CD4-positive, alpha-beta T cell treated with Interleukin-4 for 4 hours (primary cell): Measurements from ENCODE around the gene EXOC6B.

Source experiments
- DNase-seq: peaks from one replicate; pipeline ENCODE4 v3.0.0-alpha.2; 2020

EXOC6B gene

GRCh38 chr2:72191441-72191840 is 634.4 kb downstream of the EXOC6B start:
- DNase-seq = no peak

- DNase-seq = no peak
These were observed 640.6 kb downstream of the EXOC6B start for GRCh38 chr2:72185206-72185605.

- no peak for DNase-seq
These were observed 642.4 kb downstream of the EXOC6B start for GRCh38 chr2:72183466-72183865.

DNA sequence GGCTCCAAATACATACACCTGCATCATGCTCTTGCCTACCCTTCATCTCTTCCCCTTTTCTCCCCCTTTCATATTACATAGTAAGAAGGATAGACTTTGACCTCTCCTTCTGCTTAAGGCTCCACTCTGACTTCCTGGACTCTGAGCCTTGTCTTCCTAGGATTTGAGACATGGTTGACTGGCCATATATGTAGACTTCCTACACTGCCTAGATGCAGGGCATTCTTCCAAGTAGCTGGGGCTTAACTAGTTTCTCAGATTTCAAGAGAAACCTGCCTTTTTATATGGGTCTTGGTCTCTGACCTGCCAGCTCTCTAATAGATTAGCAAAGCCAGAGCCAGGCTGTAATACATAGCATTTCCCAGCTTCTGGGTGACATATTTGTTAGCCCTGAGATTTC is 642.8 kb downstream of the EXOC6B start:
- DNase-seq = no peak

- no peak for DNase-seq
These were observed 643.3 kb downstream of the EXOC6B start for GRCh38 chr2:72182547-72182946.

GRCh38 chr2:72181616-72182015 is 644.2 kb downstream of the EXOC6B start:
- DNase-seq = no peak

- DNase-seq = no peak
These were observed 645.5 kb downstream of the EXOC6B start for GRCh38 chr2:72180351-72180750.

- no peak for DNase-seq
These were observed 647.3 kb downstream of the EXOC6B start for GRCh38 chr2:72178551-72178950.

- no peak for DNase-seq
These were observed 649.6 kb downstream of the EXOC6B start for GRCh38 chr2:72176281-72176680.

- DNase-seq = no peak
These were observed 650.2 kb downstream of the EXOC6B start for GRCh38 chr2:72175636-72176035.

GRCh38 chr2:72173640-72174321 is 652.1 kb downstream of the EXOC6B start:
- no peak for DNase-seq

GRCh38 chr2:72172478-72172877 is 653.4 kb downstream of the EXOC6B start:
- no peak for DNase-seq

- DNase-seq = no peak
These were observed 659.6 kb downstream of the EXOC6B start for GRCh38 chr2:72166279-72166678.

GRCh38 chr2:72165792-72166191 is 660.0 kb downstream of the EXOC6B start:
- DNase-seq = no peak

GRCh38 chr2:72162574-72162973 is 663.3 kb downstream of the EXOC6B start:
- no peak for DNase-seq

DNA sequence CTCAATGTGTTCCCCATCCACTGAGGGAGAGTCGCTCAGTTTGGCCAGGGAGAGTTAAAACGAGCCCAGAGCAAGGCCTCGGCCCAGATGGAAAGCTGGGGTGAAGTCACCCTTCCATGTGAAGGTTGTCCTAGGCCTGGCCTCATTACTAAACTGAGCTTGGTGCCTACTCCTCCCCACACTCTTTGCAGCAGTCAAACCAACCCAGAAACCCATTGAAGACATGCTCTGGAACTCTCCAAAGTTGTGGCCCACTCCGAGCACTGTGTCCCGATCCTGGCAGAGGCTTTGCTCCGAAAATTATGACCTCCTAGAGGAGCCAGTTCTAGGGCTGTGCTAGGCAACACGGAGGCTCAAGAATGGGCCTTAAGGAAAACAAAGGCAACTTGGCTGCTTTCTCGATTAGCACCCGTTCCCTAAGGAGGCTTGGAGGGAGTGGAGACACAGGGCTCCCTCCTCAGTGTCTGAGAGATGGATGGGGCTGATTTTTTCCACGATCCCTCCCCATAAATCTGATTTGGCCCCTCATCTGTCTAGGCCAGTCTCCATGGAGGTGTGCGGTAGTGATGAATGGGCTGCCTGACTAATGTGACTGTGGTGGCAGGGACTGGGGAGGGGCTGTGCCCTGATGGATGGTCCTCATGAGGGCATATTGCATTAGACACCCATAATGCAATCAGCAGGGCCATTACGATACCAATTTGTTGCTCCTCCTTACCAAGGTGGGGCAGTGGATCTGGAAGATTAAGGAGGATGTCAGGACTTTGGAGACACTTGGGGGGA is 666.4 kb downstream of the EXOC6B start:
- DNase-seq = no peak

DNA sequence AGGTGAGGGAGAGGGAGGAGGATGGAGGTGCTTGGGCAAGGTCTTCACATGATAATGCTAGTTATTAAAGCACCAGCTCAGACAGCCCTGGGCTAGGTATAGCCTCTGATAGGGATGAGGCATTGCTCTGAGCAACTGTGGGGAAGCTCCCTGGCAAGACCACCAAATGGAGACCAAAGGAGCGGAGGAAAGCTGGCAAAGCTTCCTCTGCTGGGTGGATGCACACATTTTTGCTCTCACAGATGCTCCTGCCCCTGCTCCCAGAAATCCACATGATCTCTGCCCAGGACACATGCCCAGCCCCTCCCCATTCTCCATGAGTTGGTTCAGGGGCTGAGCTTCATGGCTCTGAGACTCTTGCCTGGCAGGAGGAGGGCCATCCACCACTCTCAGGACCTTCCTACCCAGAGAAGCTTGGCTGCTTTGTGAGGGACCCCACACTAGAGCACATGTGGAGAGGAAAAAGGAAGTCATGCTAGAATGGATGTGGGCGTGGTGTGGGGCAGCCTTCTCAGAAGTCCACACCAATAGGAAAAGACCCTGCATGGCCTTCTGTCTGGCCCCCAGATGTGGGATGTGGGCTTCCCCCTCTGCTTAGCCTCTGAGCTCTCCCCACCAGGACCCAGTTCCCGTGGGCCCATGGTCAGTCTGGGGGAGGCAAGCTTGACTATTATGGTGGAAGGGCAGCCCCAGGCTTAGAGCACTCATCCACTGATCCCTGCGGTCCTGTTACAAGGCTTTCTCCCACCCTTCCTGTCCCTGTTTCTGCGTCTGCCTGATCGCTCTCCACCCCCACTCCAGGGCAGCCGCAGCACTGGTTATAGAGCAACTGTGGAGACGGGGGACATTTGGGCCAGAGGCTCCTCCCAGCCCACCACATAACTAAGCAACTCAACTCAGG is 667.7 kb downstream of the EXOC6B start:
- DNase-seq = no peak

DNA sequence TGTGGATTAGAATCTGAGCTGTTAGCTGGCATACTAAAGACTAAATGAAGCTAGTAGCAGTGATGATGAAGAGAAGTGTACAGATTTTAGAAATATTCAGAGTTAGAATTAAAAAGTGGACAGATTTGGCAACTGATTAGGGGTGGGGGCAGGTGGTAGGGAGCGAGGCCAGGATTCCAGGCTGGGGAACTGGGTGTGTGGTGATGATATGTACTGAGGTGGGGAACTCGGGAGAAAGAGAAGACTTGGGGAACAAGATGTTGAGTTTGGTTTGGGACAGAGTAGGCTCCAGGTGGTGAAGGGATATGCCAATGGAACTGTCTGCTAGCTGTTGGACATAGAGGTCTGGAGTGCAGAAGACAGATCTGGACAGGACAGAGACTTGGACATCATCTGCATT is 669.0 kb downstream of the EXOC6B start:
- no peak for DNase-seq

DNA sequence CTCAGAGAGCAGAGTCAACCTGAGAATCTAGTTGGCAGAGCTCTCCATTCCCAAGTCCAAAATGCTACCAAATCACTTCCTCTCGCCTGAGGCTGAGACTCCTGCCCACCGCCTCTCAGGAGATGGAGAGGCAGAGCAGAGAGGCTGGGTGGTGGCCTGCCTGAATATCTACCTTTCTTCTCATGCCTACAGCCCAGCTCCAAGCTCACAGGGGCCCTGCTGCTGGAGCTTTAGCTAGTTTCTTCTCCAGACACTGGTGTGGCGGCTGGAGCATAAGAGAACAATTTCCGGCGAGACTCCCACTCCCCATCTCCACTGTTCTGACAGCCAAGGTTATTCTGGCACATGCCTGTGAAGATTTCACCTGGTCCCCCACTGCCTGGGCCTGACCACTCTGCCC is 670.1 kb downstream of the EXOC6B start:
- DNase-seq = no peak

- DNase-seq = no peak
These were observed 670.7 kb downstream of the EXOC6B start for GRCh38 chr2:72155151-72155550.

DNA sequence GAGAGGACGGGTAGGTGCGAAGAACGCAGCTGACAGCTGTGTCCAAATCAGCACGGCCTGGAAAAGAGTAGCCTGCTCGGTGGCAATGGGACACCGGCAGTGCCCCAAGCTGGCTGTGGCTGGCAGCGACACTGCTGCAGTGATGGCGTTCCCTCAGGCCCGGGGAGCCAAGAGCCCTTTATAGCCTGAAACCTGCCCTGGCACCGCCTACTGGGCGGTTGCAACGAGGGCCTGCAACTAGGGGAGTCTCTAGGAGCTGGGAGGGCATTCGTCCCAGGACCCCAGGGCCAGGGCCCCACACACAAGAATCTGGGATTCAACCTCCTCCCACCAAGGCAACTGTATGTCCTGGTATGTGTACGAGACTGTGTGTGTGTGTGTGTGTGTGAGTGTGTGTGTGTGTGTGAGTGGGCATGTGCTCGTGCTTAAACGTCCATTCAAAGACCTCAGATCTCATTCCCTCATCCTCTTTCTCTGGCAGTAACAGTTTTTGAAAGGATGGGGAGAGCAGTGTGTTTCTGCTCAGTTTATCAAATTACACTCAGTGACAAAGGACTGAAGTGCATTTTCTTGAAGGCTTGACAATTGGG is 671.4 kb downstream of the EXOC6B start:
- DNase-seq = no peak

DNA sequence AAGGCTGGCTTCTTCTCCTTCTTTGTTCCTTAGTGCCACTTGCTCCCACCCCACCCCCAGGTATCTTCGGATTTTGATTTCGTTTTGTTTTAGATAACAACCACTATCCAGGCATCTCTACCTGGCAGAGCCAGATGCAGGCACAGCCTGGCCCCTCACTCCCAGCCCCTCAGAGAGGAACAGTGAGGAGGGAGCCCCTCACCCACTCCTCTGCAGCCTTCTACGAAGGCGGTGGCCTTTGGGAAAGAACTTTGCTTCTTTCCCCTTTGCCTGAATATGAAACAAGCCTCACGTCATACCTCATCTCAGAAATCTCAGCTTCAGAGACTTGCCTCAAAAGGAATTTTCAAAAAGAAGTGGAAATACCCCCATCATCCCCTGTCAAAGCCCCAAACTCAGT is 671.9 kb downstream of the EXOC6B start:
- no peak for DNase-seq
